Endometrium (tissue), 2 donors: ENCODE data around the gene ZNF180.
A peak's percentile ranks its signal among the peaks of the same experiment; 100 is the strongest.
"Not testable (repeated sequence)": the region's sequence is repeated elsewhere in the genome, so short reads cannot be mapped to it uniquely, and the experiment has no call there.

ENCODE experiments used
- FAIRE-seq: peaks from 2 replicates; lab custom pipeline; 2012; peaks lifted over from hg19 to GRCh38; lab: Jason Lieb, UNC
- donor health status: control.
- donor health status: control.

ZNF180 gene

DNA sequence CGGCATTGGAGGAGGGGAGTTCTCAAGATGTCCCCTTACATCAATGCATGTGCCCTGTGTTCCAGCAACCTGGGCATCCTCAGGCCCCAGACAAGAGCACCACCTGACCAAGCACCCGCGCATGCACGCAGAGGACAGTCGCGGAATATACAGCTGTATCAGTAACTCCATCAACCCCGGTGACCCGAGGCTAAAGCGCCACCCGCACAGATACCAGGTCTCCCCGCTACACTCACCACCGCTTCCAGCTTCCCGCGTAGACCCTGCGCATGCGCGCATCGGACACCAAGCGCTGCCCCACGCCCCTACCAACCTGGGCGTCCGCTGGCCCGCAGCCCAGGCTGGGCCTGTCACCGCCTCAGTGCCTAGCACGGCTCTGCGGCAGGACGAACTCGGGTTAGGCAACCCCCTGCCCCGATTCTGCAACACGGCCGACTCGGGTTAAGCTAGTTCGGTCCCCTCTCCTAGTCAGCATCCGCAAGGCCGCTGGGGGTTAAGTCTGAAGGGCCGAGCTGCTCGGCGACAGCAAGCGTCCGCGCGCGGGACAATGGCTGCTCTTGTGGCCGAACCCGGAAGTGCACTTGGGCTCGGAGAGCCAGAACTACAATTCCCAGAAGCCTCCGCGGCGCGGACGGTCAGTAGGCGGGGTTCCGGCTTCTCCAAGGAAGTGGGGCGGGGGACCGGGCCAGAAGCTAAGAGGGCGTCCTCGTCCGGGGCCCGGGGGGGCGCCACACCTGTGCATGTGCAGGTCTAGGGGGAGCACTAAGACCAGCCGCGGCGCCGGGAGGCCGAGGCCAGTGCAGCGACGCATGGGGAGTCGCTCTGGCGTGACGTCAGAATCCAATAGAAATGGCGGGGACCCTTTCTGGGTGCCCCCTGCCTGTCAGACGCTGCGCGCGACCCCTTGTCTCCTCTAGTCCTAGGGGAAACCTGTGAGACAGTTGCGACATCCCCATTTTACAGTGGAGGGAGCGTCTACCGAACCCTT lies at the start of gene ZNF180:
TSS of gene ZNF180 (minus strand) at position 561 of the 988 bp plus-strand sequence. CDS start 3,188 bp downstream, outside the sequence.
- FAIRE-seq = peak; percentile 35

GRCh38 chr19:44549507-44549906 lies 49.2 kb upstream of the ZNF180 start:
- FAIRE-seq = no peak

- FAIRE-seq = no peak
Measured at GRCh38 chr19:44548736-44549135, 48.4 kb upstream of the ZNF180 start.

- FAIRE-seq = no peak
Measured at GRCh38 chr19:44544031-44544430, 43.7 kb upstream of the ZNF180 start.

DNA sequence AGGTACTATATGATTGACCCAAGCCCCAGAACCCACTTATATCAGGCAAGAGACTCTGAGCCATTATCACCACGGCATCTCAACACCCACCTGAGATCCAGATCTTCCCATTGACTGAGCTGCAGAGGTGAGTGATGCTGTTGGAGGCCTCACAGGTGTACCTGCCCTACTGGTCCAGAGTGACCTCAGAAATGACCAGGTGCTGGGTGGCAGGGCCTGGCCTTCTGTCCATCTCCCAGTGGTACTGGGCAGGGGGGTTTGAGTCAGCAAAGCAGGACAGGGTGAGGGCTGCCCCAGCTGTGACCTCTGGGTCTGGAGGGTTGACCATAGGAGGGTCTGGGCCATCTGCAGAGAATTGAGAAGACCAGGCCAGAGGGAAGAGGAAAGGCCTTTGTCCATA lies 42.3 kb upstream of the ZNF180 start:
- no peak for FAIRE-seq

DNA sequence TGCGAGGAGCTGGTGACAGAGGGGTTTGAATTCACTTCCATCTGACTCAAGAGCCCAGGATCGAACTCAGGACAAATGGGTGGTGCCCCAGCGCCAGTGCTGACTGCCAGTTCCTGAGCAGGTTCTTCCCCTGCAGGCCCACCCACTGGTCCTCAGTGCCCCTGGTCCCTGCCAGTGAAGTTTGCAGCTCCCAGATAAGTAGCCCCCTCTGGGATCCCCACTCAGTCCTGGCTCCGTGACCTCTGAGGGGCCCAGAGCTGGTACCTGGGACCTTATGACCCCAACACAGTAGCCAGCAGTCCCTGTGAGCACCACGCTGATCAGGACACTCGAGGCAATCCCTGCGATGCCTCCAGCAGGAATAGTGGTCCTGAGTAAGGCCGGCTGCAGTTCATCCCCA lies 40.4 kb upstream of the ZNF180 start:
- FAIRE-seq = no peak

- no peak for FAIRE-seq
Measured at GRCh38 chr19:44539991-44540390, 39.7 kb upstream of the ZNF180 start.

DNA sequence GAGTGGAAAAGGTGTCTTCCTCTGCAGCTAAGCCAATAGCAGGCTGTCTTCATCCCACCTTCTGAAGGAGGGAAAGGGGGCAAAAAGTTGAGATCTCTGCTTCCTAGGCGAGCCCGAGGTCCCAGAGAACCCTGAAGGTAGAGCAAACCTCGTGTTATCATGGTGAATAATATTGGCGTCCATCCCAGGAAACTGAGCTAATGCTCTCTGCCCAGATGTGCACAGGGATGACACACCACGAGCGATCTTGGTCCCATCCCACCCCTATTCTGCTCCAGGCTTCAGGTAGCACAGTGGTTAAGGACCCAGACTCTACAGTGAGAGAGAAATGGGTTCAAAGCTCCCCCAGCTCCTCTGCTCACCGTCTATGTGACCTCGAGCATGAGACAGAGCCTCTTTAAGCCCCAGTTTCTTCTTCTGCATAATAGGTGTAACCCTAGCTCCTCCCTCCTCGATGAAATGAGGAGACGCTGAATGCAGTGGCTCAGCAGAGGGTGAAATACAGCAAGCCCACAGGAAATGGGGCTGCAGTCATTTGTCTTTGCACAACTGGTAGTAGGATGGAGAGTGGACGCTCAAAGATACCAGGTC lies 39.0 kb upstream of the ZNF180 start:
- no peak for FAIRE-seq

GRCh38 chr19:44535361-44535760 lies 35.0 kb upstream of the ZNF180 start:
- not testable (repeated sequence) for FAIRE-seq

- FAIRE-seq = no peak
Measured at GRCh38 chr19:44532819-44533218, 32.5 kb upstream of the ZNF180 start.

DNA sequence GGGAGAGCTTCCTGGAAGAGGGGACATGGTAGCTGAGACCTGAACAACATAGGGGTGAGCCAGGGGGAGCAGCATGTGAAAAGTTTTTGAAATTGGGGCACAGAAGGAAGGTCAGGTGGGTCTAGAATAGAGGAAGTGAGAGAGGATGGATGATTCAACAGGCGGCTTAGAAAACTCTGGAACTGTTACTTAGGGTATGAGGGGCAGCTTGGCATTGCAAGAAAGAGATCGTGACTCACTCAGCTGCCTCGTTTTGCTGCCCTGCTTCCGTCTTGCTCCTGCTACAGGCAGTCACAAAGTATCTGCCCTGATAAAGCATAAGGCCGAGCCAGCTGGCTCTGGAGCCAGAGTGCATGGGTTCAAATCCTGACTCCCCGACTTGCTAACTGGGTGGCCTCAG lies 30.5 kb upstream of the ZNF180 start:
- FAIRE-seq = no peak

- no peak for FAIRE-seq
Measured at GRCh38 chr19:44529536-44529935, 29.2 kb upstream of the ZNF180 start, which contains the start of gene CEACAM20. Gene CEACAM20, minus strand, starts transcription at chr19:44529675. Its CDS starts 166 bp downstream, at chr19:44529509.

- FAIRE-seq = no peak
Measured at GRCh38 chr19:44527554-44527953, 27.2 kb upstream of the ZNF180 start.

DNA sequence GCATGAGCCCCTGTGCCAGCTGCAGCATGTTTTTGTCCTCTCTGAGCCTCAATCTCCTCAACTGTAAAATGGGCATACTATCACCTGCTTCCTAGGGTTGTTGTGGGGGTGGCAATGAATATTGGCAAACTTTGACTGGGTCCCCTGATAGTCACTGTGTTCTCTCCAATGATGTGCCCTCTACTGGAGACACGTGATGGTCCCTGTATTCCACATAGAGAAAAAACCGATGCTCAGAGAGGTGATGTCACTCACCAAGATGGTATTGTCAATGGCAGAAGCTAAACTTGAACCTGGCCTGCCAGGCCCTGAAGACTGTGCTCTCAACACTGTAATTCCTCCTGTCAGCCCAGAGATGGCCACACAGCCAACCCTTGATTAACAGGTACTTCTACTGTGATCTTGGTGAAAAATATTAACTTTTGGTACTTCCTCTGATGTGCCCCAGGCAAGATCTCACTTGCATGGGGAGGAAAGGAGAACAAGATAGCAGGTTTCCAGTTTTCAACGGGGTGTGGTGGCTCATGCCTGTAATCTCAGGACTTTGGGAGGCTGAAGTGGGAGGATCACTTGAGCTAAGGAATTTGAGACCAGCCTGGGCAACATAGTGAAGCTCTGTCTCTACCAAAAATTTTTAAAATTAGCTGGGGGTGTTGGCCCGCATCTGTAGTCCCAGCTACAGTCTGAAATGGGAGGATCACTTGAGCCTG lies 25.6 kb upstream of the ZNF180 start:
- no peak for FAIRE-seq

DNA sequence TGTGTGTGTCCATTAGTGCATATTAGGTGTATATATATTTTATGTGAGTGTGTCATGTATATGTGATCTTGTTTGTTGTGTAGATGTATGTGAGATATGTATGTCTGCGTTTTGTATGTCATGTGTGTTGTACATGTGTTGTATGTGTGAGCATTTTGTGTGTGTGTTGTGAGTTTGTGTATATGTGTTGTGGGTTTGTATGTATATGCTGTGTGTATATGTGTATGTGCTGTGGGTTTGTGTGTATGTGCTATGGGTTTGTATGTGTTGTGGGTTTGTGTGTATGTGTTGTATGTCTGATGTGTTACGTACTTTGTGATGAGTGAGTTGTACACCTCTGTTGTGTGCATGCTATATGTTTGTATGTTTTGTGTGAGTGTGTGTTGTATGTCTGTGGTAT lies 21.0 kb upstream of the ZNF180 start:
- FAIRE-seq = no peak

- no peak for FAIRE-seq
Measured at GRCh38 chr19:44517146-44517545, 16.8 kb upstream of the ZNF180 start.

- FAIRE-seq = no peak
Measured at GRCh38 chr19:44515907-44516306, 15.6 kb upstream of the ZNF180 start.

GRCh38 chr19:44515031-44515430 lies 14.7 kb upstream of the ZNF180 start:
- no peak for FAIRE-seq

DNA sequence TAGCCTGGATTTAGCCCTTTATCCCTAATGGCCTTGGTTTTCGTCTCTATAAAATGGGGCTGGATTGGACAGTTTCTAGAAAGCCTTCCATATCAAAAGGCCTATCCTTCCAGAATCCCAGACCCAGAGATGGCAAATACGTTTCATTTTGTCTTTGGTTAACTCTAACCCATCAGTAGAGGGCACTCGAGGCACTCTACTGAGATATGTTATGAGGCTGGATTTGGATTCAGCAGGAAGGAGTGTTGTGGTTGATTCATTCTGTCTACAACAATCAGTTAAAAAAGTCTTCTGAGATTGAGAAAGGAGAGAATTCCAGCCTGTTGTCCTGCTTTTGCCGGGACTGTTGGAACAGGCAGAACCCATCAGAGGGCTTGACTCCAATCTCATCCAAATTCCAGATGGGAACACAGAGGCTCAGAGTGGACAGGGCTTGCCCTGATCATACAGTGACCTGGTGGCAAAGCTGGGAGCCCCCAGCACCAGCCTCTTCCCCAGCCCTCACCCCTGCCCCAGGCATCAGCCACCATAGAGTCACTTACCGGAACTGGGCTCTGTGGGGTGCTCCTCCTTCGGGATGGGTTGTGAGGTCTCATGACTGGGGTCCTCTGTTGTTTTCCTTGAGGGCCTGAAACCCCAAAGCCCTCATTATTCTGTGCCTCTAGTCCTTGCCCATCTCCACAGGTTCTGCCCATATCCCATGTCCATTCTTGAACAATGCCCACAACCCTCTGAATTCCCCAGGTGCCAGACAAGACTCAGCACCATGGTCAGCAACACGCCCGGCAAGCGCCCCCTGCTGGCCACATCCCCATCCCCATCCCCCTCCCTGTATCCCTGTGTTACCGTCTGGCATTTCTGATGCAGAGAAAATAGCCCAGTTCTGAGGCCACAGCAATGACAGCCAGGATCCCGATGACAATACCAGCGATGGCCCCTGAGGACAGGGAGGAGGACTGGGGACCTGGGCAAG lies 12.3 kb upstream of the ZNF180 start:
- FAIRE-seq = no peak

DNA sequence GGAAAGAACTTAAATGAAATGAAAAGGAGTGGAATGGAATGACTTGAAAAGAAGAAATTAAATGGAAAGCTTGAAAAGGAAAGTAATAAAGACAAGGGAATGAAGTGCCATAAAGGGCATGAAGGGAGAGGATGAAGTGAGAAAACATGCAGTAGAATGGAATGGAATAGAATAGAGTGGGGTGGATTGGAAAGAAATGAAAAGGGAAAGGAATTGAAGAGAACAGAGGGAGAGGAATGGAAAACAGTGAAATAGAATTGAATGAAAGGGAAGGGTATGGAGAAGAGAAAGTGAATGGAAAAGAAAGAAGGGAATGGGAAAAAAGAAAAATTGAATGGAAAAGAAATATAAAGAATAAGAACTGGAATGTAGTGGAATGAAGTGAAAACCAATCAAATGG lies 9.2 kb upstream of the ZNF180 start:
- FAIRE-seq = no peak

GRCh38 chr19:44499559-44499958 lies 763 bp downstream of the ZNF180 start:
- no peak for FAIRE-seq
